HepG2 (cell line): ENCODE measurements around the gene ZPR1. TPM values are rescaled to one million over a fixed set of nuclear protein-coding genes. Genes with fewer than 3 reads are reported as not detected.

Experiments used
- ARNT2 ChIP-seq: sonication (generic); formaldehyde crosslinking; IDR thresholded peaks from 2 replicates; pipeline ENCODE4 v1.8.0; 2022; ENCODE audit warnings: mild to moderate bottlenecking, low read depth, missing genetic modification reagents, moderate library complexity
- ARNTL ChIP-seq: sonication (generic); formaldehyde crosslinking; IDR thresholded peaks from 2 replicates; pipeline ENCODE4 v1.4.0; 2020; ENCODE audit warnings: mild to moderate bottlenecking, missing genetic modification reagents
- DR1 ChIP-seq: sonication (generic); formaldehyde crosslinking; IDR thresholded peaks from 2 replicates; pipeline ENCODE4 v1.8.0; 2021; ENCODE audit warnings: mild to moderate bottlenecking, missing genetic modification reagents, inconsistent platforms
- EED ChIP-seq: sonication (generic); formaldehyde crosslinking; IDR thresholded peaks from 2 replicates; pipeline ENCODE4 v1.5.0; 2020; ENCODE audit warnings: mild to moderate bottlenecking, missing genetic modification reagents
- FOXC1 ChIP-seq: sonication (generic); formaldehyde crosslinking; IDR thresholded peaks from 2 replicates; pipeline ENCODE4 v1.8.0; 2022; ENCODE audit warnings: mild to moderate bottlenecking, missing genetic modification reagents, borderline replicate concordance
- FOXJ3 ChIP-seq: sonication (generic); formaldehyde crosslinking; IDR thresholded peaks from 2 replicates; pipeline ENCODE4 v1.4.0; 2020; ENCODE audit warnings: missing genetic modification reagents, mild to moderate bottlenecking, borderline replicate concordance
- GPBP1L1 ChIP-seq: sonication (generic); formaldehyde crosslinking; IDR thresholded peaks from 2 replicates; pipeline ENCODE4 v1.5.0; 2020; ENCODE audit warnings: mild to moderate bottlenecking, missing genetic modification reagents
- HNF4A ChIP-seq: sonication (generic); formaldehyde crosslinking; IDR thresholded peaks from 2 replicates; pipeline ENCODE4 v1.4.0; 2020; ENCODE audit warnings: missing genetic modification reagents
- KLF13 ChIP-seq: sonication (generic); formaldehyde crosslinking; IDR thresholded peaks from 2 replicates; pipeline ENCODE4 v1.4.0; 2020; ENCODE audit warnings: mild to moderate bottlenecking, missing genetic modification reagents
- MTA1 ChIP-seq: sonication (generic); formaldehyde crosslinking; IDR thresholded peaks from 2 replicates; pipeline ENCODE4 v1.4.0; 2020; ENCODE audit warnings: missing genetic modification reagents, mild to moderate bottlenecking, borderline replicate concordance
- POLR2A ChIP-seq, 2 experiments: IDR thresholded peaks; 2 replicates each; pipeline ENCODE4 v1.6.1; 2011; ENCODE audit warnings: low read depth in 2 of 2, low read length in 2 of 2, mild to moderate bottlenecking in 1 of 2, moderate library complexity in 1 of 2; ENCODE audit not compliant: insufficient read depth in 1 of 2
- POLR2G ChIP-seq: fragments of 200-400 bp; formaldehyde crosslinking; IDR thresholded peaks from 2 replicates; pipeline ENCODE4 v1.6.1; 2018; ENCODE audit warnings: mild to moderate bottlenecking, low read depth, low read length, moderate library complexity
- SMARCC2 ChIP-seq: fragments of 450-650 bp; IDR thresholded peaks from 2 replicates; pipeline ENCODE4 v1.6.1; 2017; ENCODE audit warnings: antibody characterized with exemption, mild to moderate bottlenecking
- ZBTB10 ChIP-seq: sonication (generic); formaldehyde crosslinking; IDR thresholded peaks from 2 replicates; pipeline ENCODE4 v1.4.0; 2020; ENCODE audit warnings: missing genetic modification reagents, borderline replicate concordance
- ZBTB25 ChIP-seq: IDR thresholded peaks from 2 replicates; pipeline ENCODE4 v1.6.1; 2018; ENCODE audit warnings: missing genetic modification reagents
- ZFYVE20 ChIP-seq: sonication (generic); formaldehyde crosslinking; IDR thresholded peaks from 2 replicates; pipeline ENCODE4 v1.8.0; 2023; ENCODE audit warnings: low read depth, mild to moderate bottlenecking, moderate library complexity, missing genetic modification reagents, borderline replicate concordance
- ZNF343 ChIP-seq: sonication (generic); formaldehyde crosslinking; IDR thresholded peaks from 2 replicates; pipeline ENCODE4 v1.4.0; 2020; ENCODE audit warnings: mild to moderate bottlenecking, missing genetic modification reagents
- ZNF598 ChIP-seq: sonication (generic); formaldehyde crosslinking; IDR thresholded peaks from 2 replicates; pipeline ENCODE4 v1.5.1; 2020; ENCODE audit warnings: mild to moderate bottlenecking, missing genetic modification reagents, borderline replicate concordance
- ZNF691 ChIP-seq: sonication (generic); formaldehyde crosslinking; IDR thresholded peaks from 2 replicates; pipeline ENCODE4 v1.4.0; 2020; ENCODE audit warnings: missing genetic modification reagents, low read depth, mild to moderate bottlenecking, borderline replicate concordance
- ZNF704 ChIP-seq: sonication (generic); formaldehyde crosslinking; IDR thresholded peaks from 2 replicates; pipeline ENCODE4 v1.8.1; 2023; ENCODE audit warnings: mild to moderate bottlenecking, inconsistent platforms, moderate library complexity, missing genetic modification reagents, borderline replicate concordance
- ZNF781 ChIP-seq: sonication (generic); formaldehyde crosslinking; IDR thresholded peaks from 2 replicates; pipeline ENCODE4 v1.5.1; 2020; ENCODE audit warnings: borderline replicate concordance, mild to moderate bottlenecking, missing genetic modification reagents; ENCODE audit errors: not compliant biosample characterization
- ZNF816 ChIP-seq: sonication (generic); formaldehyde crosslinking; IDR thresholded peaks from 2 replicates; pipeline ENCODE4 v1.8.0; 2022; ENCODE audit warnings: missing genetic modification reagents, mild to moderate bottlenecking, borderline replicate concordance
- polyA plus RNA-seq, 8 experiments: library from polyadenylated mRNA; depleted of rRNA in 3 of 8; stranded (reverse) in 7 of 8; unstranded in 1 of 8; fragments of >200 nt; fragmentation: Illumina TruSeq in 4 of 8; extraction: Trizol in 4 of 8; gene quantifications; 2 replicates each; pipeline versions ENCODE4 v1.2.1 to v1.2.3, GENCODE V29; 2011 to 2016; ENCODE audit warnings: low read depth in 4 of 8, missing spikeins in 1 of 8, mixed read lengths in 1 of 8; ENCODE audit not compliant: insufficient read depth in 1 of 8
- total RNA-seq, 5 experiments: library from RNA; depleted of rRNA; stranded (reverse); fragments of >200 nt; fragmentation: Illumina TruSeq; extraction: Trizol; gene quantifications; 2 replicates each; pipeline ENCODE4 v1.2.3, GENCODE V29; 2016; ENCODE audit warnings: low read depth in 1 of 5

The ZPR1 gene
- total and polyA plus RNA-seq, 2 of the 13 experiments (the other 11 are each of a cell fraction or from before 2014, with no cell fraction given): 40.0 to 79.3 TPM

- TF ChIP-seq POLR2A (IDR thresholded peaks at IDR 0.05; ENCODE audit: insufficient read depth in 1 of 2, low read depth in 2 of 2, low read length in 2 of 2) (peak; percentile 7 to 47; a peak in 1 of 4 replicates), GPBP1L1 (CRISPR knock-in tag) (no peak), SMARCC2 (no peak), ZNF691 (no peak; the same call in 1 of the 2 replicates), ZNF343 (CRISPR knock-in tag) (no peak), ZNF704 (CRISPR knock-in tag) (no peak), DR1 (CRISPR knock-in tag) (no peak), ARNTL (no peak; the same call in 1 of the 2 replicates), MTA1 (CRISPR knock-in tag) (peak; percentile 30; the same call in 1 of the 2 replicates), ARNT2 (CRISPR knock-in tag) (no peak), ZFYVE20 (CRISPR knock-in tag) (no peak), ZNF598 (CRISPR knock-in tag) (no peak), ZBTB10 (CRISPR knock-in tag) (no peak), POLR2G (no peak; the same call in 1 of the 2 replicates), ZNF816 (no peak), EED (CRISPR knock-in tag) (peak; percentile 86; the same call in 1 of the 2 replicates), ZNF781 (CRISPR knock-in tag) (peak; percentile 17), FOXC1 (CRISPR knock-in tag) (no peak), HNF4A (no peak), ZBTB25 (CRISPR knock-in tag) (0 out of 2 replicates have a peak, but pooled peaks have one; percentile 48), FOXJ3 (CRISPR knock-in tag) (no peak), KLF13 (no peak)
Observed at GRCh38 chr11:116807601-116808261, 19.9 kb upstream of the ZPR1 start (continued).
